HG03108 (cell line): ENCODE results near the gene HAGH.
"Not testable (repeated sequence)": the region's sequence is repeated elsewhere in the genome, so short reads cannot be mapped to it uniquely, and the experiment has no call there.

Source experiments
- ATAC-seq: cut with Tn5 transposase; IDR thresholded peaks from one replicate; pipeline ENCODE4 v1.9.1; 2021; ENCODE audit warnings: moderate library complexity; ENCODE audit not compliant: unreplicated experiment

HAGH gene

GRCh38 chr16:1812732-1813163, 13.9 kb downstream of the HAGH start:
- no peak for ATAC-seq

DNA sequence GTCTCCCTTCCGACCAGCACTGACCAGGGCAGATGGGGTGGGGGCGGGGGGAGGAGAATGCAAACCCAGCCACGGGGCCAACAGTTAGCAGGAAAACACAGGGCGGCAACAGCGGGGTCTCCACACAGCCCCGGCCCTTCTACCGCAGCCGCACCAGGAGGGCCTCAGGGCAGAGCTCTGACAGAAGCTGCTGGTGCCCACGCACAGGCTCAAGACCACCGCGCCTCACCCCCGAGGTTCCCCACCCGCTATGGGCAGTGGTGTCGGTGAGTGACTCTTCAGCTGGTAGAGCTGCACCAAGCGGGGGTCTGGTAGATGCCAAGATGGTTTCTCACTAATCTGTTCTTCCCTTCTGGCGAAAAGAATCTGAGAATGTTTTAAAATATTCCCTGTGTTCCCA, 16.1 kb downstream of the HAGH start:
- ATAC-seq: no peak

- no peak for ATAC-seq
Measured at GRCh38 chr16:1810106-1810505, 16.5 kb downstream of the HAGH start.

DNA sequence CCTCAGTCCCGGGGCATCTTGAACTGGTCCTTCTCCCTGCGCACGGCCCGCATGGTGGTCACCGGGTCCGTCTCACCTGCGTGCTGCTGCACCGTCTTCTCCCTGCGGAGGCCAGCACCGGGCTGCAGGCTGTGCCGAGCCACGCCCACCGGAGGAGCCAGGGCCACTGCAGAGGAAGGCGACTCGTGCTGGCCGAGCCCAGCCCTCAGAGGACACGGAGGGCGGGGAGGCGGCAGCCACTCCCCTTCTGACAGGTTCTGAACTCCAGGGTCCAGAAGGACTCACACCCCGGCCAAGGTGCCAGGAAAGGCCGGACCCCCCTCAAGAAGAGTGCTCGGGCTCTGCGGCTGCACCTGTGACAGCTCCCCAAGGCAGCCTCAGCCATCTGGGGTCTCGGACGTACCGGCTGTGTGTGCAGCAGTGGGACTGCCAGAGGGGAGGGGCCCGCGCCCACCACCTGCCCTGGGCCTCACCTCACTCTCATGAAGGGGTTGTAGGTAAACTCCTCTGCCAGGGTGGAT, 17.3 kb downstream of the HAGH start:
- no peak for ATAC-seq

- ATAC-seq: no peak
Measured at GRCh38 chr16:1808691-1809090, 17.9 kb downstream of the HAGH start.

DNA sequence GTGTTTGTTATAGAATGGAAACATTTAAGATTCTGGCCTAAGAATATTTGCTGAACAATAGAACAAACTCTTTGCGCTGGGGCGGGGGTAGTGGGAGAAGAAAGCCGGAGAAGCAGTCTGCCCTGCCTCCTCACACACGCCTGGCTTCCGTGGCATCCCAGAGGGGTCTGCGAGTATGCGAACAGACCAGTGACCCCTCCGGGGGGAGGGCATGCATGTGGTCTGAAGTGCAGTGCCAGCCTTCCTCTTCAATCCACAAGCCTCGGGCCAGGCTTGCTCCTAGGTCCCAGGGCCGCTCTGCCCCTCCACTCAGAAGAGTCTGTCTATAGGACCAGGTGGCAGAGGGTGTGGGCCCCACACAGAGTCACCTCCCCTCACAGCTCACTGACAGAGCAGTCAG, 19.0 kb downstream of the HAGH start:
- no peak for ATAC-seq

GRCh38 chr16:1800701-1801100, 25.9 kb downstream of the HAGH start:
- ATAC-seq: no peak

- not testable (repeated sequence) for ATAC-seq
Measured at GRCh38 chr16:1799263-1799662, 27.4 kb downstream of the HAGH start.

DNA sequence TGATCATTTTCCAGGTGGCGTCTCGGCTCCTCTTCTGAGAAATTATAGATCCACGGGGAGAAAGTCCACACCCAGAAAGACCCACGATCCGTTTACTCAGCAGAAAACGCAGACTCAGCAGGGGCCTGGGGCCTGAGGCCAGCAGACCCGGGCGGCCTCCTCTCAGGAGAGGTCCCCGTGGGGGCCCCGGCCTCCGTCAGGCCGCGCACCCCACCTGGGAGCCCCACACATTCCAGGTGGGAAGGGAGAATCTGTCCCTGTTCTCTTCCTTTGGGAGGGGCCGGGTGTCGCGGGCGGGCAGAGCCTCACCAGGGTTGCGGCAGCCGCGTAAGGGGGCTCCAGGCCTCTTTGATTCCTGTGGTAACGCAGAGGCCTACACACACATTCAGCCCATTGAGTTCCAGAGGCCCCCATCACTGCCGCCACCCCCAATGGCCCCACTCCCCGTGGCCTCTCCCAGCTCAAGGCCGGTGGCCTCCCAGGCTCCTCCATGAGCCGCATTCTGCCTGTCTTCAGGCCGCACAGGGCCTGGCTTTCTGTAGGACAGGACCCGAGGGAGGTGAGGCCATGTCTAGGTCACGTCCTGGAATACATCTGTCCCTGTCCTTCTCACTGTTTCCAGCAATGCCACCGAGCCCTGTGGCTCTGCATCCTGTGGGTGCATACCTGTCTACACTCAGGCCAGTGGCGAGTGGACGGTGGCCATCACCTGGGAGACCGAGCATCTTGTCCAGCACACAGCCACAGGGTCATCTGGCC, 31.5 kb downstream of the HAGH start:
- ATAC-seq: no peak

GRCh38 chr16:1794221-1794871, 32.3 kb downstream of the HAGH start:
- ATAC-seq: no peak

DNA sequence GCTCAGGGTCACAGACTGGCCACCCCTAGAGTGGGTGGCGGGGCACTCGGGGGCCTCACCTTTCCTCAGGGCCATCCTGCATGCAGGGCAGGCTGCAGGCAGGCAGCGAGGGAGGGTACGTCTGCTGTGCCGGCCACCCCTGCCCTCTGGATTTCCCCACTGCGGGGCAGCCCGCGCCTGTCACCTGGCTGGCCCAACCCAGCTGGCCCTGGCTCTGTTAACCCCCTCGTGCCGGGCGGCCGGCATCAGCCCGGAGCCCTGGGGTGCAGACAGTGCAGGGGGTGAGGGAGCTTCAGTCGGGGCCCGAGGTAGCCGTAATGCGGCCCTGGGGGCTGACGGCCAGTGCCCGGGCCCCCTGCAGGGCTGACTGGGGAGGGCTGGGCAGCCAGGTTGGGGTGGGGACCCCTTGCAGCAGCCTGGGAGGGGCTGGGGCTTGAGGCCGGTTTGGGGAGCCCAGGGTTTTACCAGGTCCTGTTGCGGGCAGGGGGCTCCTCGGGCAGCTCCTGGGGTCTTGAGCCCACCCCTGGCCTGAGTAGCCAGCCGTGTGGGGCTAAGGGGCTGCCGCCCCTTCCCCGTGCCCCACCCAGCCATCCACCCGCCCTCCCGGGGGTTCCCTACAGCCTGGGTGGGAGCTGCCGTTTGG, 32.9 kb downstream of the HAGH start, which contains the start of gene IGFALS:
IGFALS (minus strand) TSS at position 128 of the 643 bp plus-strand sequence; CDS start at position 75, 53 bp downstream.
- ATAC-seq: no peak

GRCh38 chr16:1792836-1793577, 33.6 kb downstream of the HAGH start:
- no peak for ATAC-seq

DNA sequence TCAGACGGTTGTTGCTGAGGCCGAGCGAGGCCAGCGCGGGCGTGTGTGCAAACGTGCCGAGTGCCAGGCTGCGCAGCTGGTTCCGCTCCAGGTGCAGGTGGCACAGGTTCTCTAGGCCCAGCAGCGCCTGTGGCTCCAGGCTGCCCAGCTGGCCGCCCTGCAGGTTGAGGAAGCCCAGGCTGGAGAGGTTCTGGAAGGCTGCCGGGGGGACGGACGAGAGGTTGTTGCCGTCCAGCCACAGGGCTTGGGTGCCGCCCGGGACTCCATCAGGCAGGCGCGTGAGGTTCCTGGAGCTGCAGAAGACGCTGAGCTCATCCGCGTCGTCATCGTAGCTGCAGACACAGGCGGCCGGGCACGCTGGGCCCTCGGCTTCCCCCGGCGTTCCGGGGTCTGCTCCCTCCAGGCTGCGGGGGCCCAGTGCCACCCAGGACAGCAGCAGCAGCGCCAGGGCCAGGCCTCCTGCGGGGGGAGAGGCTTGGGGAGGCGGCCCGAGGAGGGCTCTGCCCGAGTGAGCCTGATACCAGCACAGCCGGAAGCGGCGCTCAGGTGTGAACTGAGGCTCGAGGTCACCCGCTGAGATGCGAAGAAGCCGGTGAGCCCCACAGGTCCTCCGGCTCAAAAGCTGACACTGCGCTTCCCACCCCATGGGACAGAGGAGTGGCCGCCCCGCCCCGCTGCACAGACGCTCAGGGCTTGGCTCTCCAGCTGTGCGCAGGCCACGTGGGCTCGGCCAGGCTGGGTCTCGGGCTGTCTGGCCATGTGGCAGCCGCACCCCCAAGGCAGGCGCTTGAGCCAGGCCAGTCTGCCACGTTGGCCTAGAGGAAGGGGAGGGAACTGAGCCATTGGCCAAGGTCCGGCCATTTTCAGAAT, 34.4 kb downstream of the HAGH start:
- no peak for ATAC-seq

GRCh38 chr16:1791256-1791942, 35.2 kb downstream of the HAGH start:
- ATAC-seq: no peak

- no peak for ATAC-seq
Measured at GRCh38 chr16:1790611-1791255, 35.9 kb downstream of the HAGH start.

- no peak for ATAC-seq
Measured at GRCh38 chr16:1790261-1790610, 36.4 kb downstream of the HAGH start.

GRCh38 chr16:1789643-1790045, 37.0 kb downstream of the HAGH start:
- ATAC-seq: no peak

DNA sequence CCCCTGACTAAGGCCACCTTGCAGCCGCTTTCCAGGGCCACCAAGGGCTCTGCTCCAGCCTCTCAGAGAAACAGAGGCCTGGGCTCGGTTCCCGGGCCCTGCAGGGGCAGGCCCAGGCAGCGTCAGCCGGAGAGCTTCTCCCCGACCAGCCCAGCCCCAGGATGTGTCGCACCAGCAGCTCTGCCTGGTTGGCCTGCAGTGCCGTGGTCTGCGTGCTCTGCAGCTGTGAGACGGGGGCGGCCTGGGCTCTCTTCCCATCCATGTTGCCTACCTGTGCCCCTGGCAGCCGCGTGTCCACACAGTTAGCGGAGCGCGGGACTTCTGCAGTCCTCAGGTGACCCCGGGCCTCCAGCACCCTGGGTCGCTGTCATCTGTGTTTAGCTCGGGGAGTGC, 37.9 kb downstream of the HAGH start:
- no peak for ATAC-seq

DNA sequence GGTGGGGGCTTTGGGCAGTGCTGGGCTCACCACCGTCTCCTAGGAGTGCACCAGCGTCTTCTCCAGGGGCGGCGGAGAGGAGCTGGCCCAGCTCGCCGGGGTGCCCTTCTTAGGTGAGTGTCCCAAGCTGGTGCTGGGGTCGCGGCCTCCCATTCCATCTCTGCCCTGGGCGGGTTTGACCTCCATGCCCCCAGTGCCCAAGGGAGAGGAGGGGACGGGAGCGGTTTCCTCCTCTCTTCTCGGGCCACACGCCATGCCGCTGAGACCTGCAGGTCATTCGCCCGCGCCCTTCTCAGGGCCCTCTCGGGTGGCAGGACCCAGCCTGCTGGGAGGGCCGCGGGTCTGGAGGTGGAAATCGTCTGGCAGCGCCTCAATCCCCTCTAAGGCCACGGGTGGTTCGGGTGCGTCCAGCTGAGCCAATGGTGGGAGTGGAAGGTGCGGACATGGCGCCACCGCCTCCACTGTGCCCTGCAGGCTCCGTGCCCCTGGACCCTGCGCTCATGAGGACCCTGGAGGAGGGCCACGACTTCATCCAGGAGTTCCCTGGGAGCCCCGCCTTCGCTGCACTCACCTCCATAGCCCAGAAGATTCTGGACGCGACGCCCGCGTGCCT, 38.4 kb downstream of the HAGH start:
- ATAC-seq: no peak
